GM23248 (cell line): ENCODE results near the gene UAP1L1. TPM values are rescaled to one million over a fixed set of nuclear protein-coding genes. Genes with fewer than 3 reads are reported as not detected.

Source experiments
- DNase-seq: peaks from one replicate; pipeline ENCODE4 v3.0.0-alpha.2; 2015
- H2AFZ ChIP-seq: fragments of 200-600 bp; sonication (generic); 2 replicates; pipeline ENCODE4 v1.6.1; 2016; ENCODE audit warnings: antibody characterized with exemption
- H3F3A ChIP-seq: fragments of 200-600 bp; sonication (generic); 2 replicates; pipeline ENCODE4 v1.6.1; 2016; ENCODE audit warnings: mild to moderate bottlenecking, antibody characterized with exemption, mixed run types; ENCODE audit not compliant: insufficient read depth
- H3K27ac ChIP-seq: fragments of 200-600 bp; sonication (generic); 2 replicates; pipeline ENCODE4 v1.5.1; 2016; ENCODE audit warnings: mild to moderate bottlenecking
- H3K27me3 ChIP-seq: fragments of 200-600 bp; sonication (generic); replicated peaks from 2 replicates; pipeline ENCODE4 v1.6.1; 2016; ENCODE audit warnings: mild to moderate bottlenecking; ENCODE audit not compliant: insufficient read depth
- H3K36me3 ChIP-seq: fragments of 200-600 bp; sonication (generic); 2 replicates; pipeline ENCODE4 v1.6.1; 2016; ENCODE audit warnings: low read depth, mild to moderate bottlenecking
- H3K4me1 ChIP-seq: fragments of 200-600 bp; sonication (generic); 2 replicates; pipeline ENCODE4 v1.6.1; 2016; ENCODE audit warnings: mild to moderate bottlenecking; ENCODE audit not compliant: insufficient read depth
- H3K4me2 ChIP-seq: fragments of 200-600 bp; sonication (generic); one replicate; pipeline ENCODE4 v1.6.1; 2016; ENCODE audit warnings: mild to moderate bottlenecking; ENCODE audit not compliant: unreplicated experiment
- H3K4me3 ChIP-seq: fragments of 200-600 bp; sonication (generic); 2 replicates; pipeline ENCODE4 v1.5.1; 2016; ENCODE audit warnings: mild to moderate bottlenecking
- H3K79me2 ChIP-seq: fragments of 200-600 bp; sonication (generic); 2 replicates; pipeline ENCODE4 v1.6.1; 2016; ENCODE audit warnings: mild to moderate bottlenecking; ENCODE audit not compliant: insufficient read depth
- H3K9ac ChIP-seq: fragments of 200-600 bp; sonication (generic); 2 replicates; pipeline ENCODE4 v1.6.1; 2016; ENCODE audit warnings: mild to moderate bottlenecking
- H3K9me2 ChIP-seq: fragments of 200-600 bp; sonication (generic); 2 replicates; pipeline ENCODE4 v1.6.1; 2016; ENCODE audit warnings: mixed run types, mild to moderate bottlenecking, moderate library complexity; ENCODE audit not compliant: insufficient read depth
- H3K9me3 ChIP-seq: fragments of 200-600 bp; sonication (generic); one replicate; pipeline ENCODE4 v1.6.1; 2017; ENCODE audit warnings: low read depth
- H4K20me1 ChIP-seq: fragments of 200-600 bp; sonication (generic); 2 replicates; pipeline ENCODE4 v1.6.0; 2016; ENCODE audit not compliant: insufficient read depth
- EZH2 ChIP-seq: fragments of 200-600 bp; sonication (generic); IDR thresholded peaks from 2 replicates; pipeline ENCODE4 v1.6.1; 2018; ENCODE audit warnings: antibody characterized with exemption, mild to moderate bottlenecking; ENCODE audit not compliant: insufficient read depth, poor library complexity, severe bottlenecking
- EZH2phosphoT487 ChIP-seq: fragments of 200-600 bp; sonication (generic); IDR thresholded peaks from 2 replicates; pipeline ENCODE4 v1.6.1; 2018; ENCODE audit warnings: antibody characterized with exemption, moderate library complexity, mild to moderate bottlenecking, low read depth; ENCODE audit not compliant: insufficient read depth
- WGBS, 2 experiments: methylation state at CpG; one replicate each; pipeline ENCODE4 v1.1.6; 2015 to 2017; ENCODE audit warnings: low lambda C conversion rate in 2 of 2, low coverage in 1 of 2; ENCODE audit errors: missing lambda C conversion rate in 2 of 2; 5-methylcytosine and 5-hydroxymethylcytosine counted together
- in situ Hi-C: fragments of 300-500 bp; cut with MboI; formaldehyde crosslinking; loops from 2 replicates; pipeline ENCODE4 v1.15.0; 2020
- polyA plus RNA-seq: library from polyadenylated mRNA; unstranded; fragments of >200 nt; fragmentation: Nextera tagmentation; extraction: Ambion mirVana; gene quantifications from 2 replicates; pipeline ENCODE4 v1.2.1, GENCODE V29; 2016
- total RNA-seq: library from RNA; depleted of rRNA; stranded (reverse); fragments of >200 nt; shearing (Covaris generic); gene quantifications from 2 replicates; pipeline ENCODE4 v1.2.3, GENCODE V29; 2014

The UAP1L1 gene
- total and polyA plus RNA-seq, 2 experiments from 2014 or later: 4.3 to 5.7 TPM

GRCh38 chr9:137088121-137088520 is 10.8 kb downstream of the UAP1L1 start:
- Histone ChIP-seq H3F3A (peaks cover 21% of the 10 kb centered on the region), H3K36me3 (peaks cover 5% of the 10 kb centered on the region; the same call in 1 of the 2 replicates), H2AFZ (peak overlapping the region; percentile 72; the same call in 1 of the 2 replicates), H3K79me2 (peaks cover 44% of the 10 kb centered on the region), H3K9ac (peak overlapping the region; percentile 92; the same call in 1 of the 2 replicates), H3K4me1 (peaks cover 28% of the 10 kb centered on the region), H3K9me2 (no peaks in the 10 kb centered on the region), H3K4me2 (peak overlapping the region; percentile 93), H3K4me3 (peak overlapping the region; percentile 79), H3K9me3 (no peaks in the 10 kb centered on the region), H3K27ac (no peak overlapping the region), H3K27me3 (no peaks in the 10 kb centered on the region), H4K20me1 (no peaks in the 10 kb centered on the region)
- in situ Hi-C loops: no loop called here
- 91% methylated on average over 5 of the region's 5 CpGs for WGBS, 2 experiments
- DNase-seq: no peak
- no peak for TF ChIP-seq EZH2phosphoT487
- no peak for TF ChIP-seq EZH2

DNA sequence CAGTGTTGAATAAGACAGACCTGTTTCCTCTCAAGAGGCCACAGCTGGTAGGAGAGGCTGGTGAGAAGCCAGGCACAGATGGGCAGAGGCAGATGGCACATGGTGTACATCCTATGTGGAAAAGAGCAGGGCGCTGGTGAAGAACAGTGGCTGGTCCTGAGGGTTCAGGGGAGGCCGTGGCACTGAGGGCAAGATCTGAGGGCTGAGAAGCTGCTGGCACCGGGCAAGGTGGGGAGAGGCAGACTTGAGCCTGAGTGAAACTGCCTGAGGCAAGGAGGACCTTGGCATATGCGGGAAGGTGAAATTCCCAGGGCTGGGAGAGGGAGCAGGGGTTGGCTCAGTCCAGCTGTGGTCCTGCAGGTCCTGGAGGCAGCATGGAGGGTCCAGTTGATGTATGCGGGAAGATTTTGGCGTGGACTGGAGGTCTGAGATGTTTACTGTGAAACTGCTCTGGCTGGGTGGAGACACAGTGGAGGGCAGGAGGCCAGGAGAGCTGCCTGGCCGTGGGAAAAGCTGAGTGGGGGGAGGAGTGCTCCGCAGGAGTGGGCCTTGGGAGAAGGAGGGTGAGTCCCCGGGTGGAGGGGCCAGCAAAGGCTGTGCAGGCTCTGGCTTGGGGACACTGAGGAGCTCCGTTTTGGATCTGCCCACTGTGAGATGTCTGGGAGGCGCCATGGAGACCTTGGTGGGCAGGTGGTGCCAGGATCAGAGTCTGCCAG is 12.1 kb downstream of the UAP1L1 start:
- DNase-seq: no peak
- peaks cover 11% of the 10 kb centered on the region; the same call in 1 of the 2 replicates for H3F3A ChIP-seq
- H3K4me3 ChIP-seq: no peak overlapping the region
- H3K36me3 ChIP-seq: peaks cover 5% of the 10 kb centered on the region; the same call in 1 of the 2 replicates
- no peak overlapping the region for H2AFZ ChIP-seq
- no peak overlapping the region for H3K9ac ChIP-seq
- H3K9me2 ChIP-seq: no peaks in the 10 kb centered on the region
- no peak overlapping the region for H3K4me2 ChIP-seq
- H3K79me2 ChIP-seq: peaks cover 44% of the 10 kb centered on the region
- TF ChIP-seq EZH2 (no peak), EZH2phosphoT487 (no peak)
- H4K20me1 ChIP-seq: no peaks in the 10 kb centered on the region
- in situ Hi-C loops: no loop called here
- WGBS, 2 experiments: 59 to 60% methylated on average over 11 of the region's 11 CpGs
- H3K9me3 ChIP-seq: no peaks in the 10 kb centered on the region
- peaks cover 18% of the 10 kb centered on the region for H3K4me1 ChIP-seq
- no peaks in the 10 kb centered on the region for H3K27me3 ChIP-seq
- H3K27ac ChIP-seq: no peak overlapping the region

- no peak for DNase-seq
- H3K9ac ChIP-seq: no peak overlapping the region
- no peak overlapping the region for H3K27ac ChIP-seq
- in situ Hi-C loops: no loop called here
- no peaks in the 10 kb centered on the region for H3F3A ChIP-seq
- no peak overlapping the region for H2AFZ ChIP-seq
- no peaks in the 10 kb centered on the region for H3K9me2 ChIP-seq
- H3K36me3 ChIP-seq: peaks cover 5% of the 10 kb centered on the region; the same call in 1 of the 2 replicates
- no peaks in the 10 kb centered on the region for H4K20me1 ChIP-seq
- 78 to 80% methylated on average over 30 of the region's 30 CpGs for WGBS, 2 experiments
- peaks cover 15% of the 10 kb centered on the region; the same call in 1 of the 2 replicates for H3K79me2 ChIP-seq
- TF ChIP-seq EZH2: no peak
- no peak for TF ChIP-seq EZH2phosphoT487
- no peak overlapping the region for H3K4me2 ChIP-seq
- no peaks in the 10 kb centered on the region for H3K27me3 ChIP-seq
- H3K4me3 ChIP-seq: no peak overlapping the region
- H3K4me1 ChIP-seq: no peaks in the 10 kb centered on the region
- H3K9me3 ChIP-seq: no peaks in the 10 kb centered on the region
Measured at GRCh38 chr9:137095664-137096517, 18.6 kb downstream of the UAP1L1 start.

- no peak for TF ChIP-seq EZH2phosphoT487
- no peaks in the 10 kb centered on the region for H3K27me3 ChIP-seq
- H3K4me2 ChIP-seq: no peak overlapping the region
- no peak for DNase-seq
- peaks cover 1% of the 10 kb centered on the region; the same call in 1 of the 2 replicates for H3K36me3 ChIP-seq
- H3K79me2 ChIP-seq: peaks cover 7% of the 10 kb centered on the region; the same call in 1 of the 2 replicates
- H3K4me3 ChIP-seq: no peak overlapping the region
- no peaks in the 10 kb centered on the region for H4K20me1 ChIP-seq
- H3K27ac ChIP-seq: no peak overlapping the region
- H3K9me2 ChIP-seq: no peaks in the 10 kb centered on the region
- no peak overlapping the region for H2AFZ ChIP-seq
- 94% methylated on average over 31 of the region's 31 CpGs for WGBS, 2 experiments
- H3K9ac ChIP-seq: no peak overlapping the region
- H3K9me3 ChIP-seq: no peaks in the 10 kb centered on the region
- H3K4me1 ChIP-seq: no peaks in the 10 kb centered on the region
- no peaks in the 10 kb centered on the region for H3F3A ChIP-seq
- in situ Hi-C loops: no loop called here
Measured at GRCh38 chr9:137096785-137097546, 19.6 kb downstream of the UAP1L1 start.
